Vagina (tissue), 2 donors: Measurements from ENCODE around the gene HPN.

ENCODE experiments used
- POLR2AphosphoS5 ChIP-seq, 2 donors: sonication (generic); formaldehyde crosslinking; IDR thresholded peaks; one replicate each; pipeline ENCODE4 v1.9.0; 2017; ENCODE audit warnings: antibody characterized with exemption in 2 of 2, mild to moderate bottlenecking in 2 of 2, low read depth in 1 of 2; ENCODE audit not compliant: insufficient read depth in 1 of 2
- TF ChIP-seq, protein P1 (sequence below), 3 experiments: fragments of 450-650 bp in 2 of 3; fragments of 200-600 bp in 1 of 3; sonication (generic) in 1 of 3; IDR thresholded peaks; one replicate each; pipeline ENCODE4 v1.5.1; 2017 to 2019; ENCODE audit warnings: antibody characterized with exemption in 3 of 3, mild to moderate bottlenecking in 2 of 3, moderate library complexity in 2 of 3

DNA sequence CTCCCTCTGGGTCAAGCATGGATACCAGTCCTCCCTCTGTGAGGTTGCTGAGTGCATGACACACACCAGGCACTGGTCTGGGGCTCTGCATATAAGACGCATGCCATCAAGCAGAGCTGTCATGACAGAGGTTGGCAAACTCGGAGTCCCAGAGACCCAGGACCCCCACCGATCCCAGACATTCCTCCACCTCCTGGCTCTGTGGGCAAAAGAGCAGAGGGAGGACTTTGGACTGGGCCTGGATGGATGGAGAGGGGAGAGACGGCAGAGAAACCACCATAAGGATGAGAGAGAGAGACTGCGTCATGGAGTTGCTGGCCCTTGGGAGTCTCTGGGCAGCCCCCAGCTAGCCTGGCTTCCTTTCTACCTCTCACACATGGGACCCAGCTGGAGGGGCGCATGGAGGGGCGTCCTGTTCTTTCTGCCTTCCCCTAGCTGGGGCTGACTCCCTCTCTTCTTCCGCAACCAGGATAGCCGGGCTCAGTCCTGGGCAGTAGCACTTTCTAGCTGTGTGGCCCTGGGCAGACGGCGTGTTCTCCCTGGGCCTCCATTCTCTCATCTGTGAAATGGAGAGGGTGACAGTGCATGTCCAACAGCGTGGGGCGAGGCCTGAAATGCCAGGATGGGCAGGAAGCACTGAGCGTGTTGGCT, 1.6 kb downstream of the HPN start:
- TF ChIP-seq, protein P1, sequence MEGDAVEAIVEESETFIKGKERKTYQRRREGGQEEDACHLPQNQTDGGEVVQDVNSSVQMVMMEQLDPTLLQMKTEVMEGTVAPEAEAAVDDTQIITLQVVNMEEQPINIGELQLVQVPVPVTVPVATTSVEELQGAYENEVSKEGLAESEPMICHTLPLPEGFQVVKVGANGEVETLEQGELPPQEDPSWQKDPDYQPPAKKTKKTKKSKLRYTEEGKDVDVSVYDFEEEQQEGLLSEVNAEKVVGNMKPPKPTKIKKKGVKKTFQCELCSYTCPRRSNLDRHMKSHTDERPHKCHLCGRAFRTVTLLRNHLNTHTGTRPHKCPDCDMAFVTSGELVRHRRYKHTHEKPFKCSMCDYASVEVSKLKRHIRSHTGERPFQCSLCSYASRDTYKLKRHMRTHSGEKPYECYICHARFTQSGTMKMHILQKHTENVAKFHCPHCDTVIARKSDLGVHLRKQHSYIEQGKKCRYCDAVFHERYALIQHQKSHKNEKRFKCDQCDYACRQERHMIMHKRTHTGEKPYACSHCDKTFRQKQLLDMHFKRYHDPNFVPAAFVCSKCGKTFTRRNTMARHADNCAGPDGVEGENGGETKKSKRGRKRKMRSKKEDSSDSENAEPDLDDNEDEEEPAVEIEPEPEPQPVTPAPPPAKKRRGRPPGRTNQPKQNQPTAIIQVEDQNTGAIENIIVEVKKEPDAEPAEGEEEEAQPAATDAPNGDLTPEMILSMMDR (IDR thresholded peaks at IDR 0.05), result no peak
- TF ChIP-seq POLR2AphosphoS5 (IDR thresholded peaks at IDR 0.05; ENCODE audit: insufficient read depth in 1 of 2, low read depth in 1 of 2), result no peak
